ENCODE results near the gene CARD11.
A peak's percentile ranks its signal among the peaks of the same experiment; 100 is the strongest.
"Not testable (repeated sequence)": the region's sequence is repeated elsewhere in the genome, so short reads cannot be mapped to it uniquely, and the experiment has no call there.

The CARD11 gene

DNA sequence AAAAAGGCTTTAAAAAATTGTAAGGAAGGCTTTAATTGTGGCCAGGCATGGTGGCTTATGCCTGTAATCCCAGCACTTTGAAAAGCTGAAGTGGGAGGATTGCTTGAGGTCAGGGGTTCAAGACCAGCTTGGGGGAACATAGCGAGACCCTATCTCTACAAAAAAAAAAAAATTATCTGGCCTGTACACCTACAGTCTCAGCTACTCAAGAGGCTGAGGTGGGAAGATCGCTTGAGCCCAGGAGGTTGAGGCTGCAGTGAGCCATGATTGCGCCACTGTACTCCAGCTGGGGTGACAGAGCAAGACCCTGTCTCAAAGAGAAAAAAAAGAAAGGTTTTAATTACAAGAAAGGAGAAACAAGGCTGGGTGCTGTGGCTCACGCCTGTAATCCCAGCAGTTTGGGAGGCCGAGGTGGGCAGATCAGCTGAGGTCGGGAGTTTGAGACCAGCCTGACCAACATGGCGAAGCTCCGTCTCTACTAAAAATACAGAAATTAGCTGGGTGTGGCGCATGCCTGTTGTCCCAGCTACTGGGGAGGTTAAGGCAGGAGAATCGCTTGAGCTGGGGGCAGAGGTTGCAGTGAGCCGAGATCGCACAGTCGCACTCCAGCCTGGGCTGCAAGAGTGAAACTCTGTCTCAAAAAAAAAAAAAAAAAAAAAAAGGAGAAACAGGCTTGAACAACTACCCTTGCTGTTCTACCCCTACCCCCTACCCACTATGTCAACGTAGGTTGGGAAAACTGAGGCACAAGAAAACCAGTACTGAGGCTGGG is 83.7 kb downstream of the CARD11 start:
- no peak for DNase-seq

DNA sequence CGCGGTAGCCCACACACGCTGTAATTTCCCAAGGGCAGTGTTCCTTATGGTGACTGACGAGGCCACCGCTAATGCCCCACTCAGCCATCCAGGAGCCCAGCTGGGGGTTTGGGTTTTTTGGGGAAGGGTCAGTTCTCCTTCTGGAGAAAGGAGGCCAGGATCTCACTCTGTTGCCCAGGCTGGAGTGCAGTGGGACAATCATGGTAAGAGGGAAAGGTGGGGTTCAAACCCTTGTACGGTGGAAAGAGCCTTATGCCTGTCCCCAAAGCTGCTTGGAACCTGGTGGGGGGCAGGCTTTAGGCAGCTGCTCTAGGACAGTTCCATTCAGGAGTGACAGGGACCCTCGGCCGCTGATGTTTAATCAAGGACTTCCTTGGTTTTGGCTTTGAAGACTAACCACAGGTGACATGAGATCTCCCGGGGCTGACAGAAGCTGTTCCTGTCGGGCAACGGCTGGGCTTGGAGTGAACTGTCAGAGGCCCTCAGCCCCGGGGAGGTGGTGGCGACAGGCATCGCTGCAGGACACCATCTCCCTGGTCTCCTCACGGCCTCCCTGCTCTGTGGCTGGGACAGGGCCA is 84.5 kb downstream of the CARD11 start:
- DNase-seq = no peak

DNA sequence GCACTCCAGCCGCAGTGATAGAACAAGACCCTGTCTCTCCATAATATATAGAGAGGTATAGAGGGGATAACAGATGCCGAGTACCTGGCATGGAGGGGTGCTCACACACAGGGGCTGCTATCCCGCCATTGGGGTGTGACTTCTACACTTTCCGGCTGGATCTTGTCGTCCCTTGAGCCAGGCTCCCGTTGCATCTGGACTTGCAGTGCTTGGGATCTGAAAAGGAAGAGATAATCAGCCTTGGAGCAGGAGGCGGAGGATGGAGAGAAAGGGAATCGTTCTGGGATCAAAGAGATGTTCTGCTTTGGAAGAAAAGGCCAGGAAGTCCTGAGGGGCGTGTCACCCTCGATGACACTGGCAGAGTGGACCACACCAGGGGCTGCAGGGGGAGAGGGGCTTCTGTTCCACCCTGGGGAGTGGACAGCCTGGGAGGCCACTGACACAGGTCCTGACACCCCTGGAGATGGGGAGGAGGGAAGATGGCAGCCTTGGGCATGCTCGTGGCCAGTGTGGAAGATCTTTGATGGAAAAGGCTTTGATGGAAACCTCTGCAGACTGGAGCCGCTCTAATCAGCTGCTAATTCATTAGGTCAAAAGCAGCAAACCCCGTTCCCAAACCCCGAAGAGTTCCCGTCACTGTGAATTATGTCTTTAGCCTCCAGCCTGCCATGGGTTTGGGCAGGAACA is 85.1 kb downstream of the CARD11 start:
- no peak for DNase-seq

DNA sequence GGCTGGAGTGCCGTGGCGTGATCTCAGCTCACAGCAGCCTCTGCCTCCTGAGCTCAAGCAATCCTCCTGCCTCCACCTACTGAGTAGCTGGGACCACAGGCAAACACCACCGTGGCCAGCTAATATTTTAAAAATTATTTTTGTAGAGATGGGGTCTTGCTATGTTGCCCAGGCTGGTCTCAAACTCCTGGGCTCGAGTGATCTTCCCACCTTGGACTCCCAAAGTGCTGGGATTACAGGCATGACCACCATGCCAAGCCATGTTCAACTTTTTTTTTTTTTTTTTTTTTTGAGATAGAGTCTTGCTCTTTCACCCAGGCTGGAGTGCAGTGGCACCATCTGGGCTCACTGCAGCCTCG is 86.3 kb downstream of the CARD11 start:
- DNase-seq = not testable (repeated sequence)

DNA sequence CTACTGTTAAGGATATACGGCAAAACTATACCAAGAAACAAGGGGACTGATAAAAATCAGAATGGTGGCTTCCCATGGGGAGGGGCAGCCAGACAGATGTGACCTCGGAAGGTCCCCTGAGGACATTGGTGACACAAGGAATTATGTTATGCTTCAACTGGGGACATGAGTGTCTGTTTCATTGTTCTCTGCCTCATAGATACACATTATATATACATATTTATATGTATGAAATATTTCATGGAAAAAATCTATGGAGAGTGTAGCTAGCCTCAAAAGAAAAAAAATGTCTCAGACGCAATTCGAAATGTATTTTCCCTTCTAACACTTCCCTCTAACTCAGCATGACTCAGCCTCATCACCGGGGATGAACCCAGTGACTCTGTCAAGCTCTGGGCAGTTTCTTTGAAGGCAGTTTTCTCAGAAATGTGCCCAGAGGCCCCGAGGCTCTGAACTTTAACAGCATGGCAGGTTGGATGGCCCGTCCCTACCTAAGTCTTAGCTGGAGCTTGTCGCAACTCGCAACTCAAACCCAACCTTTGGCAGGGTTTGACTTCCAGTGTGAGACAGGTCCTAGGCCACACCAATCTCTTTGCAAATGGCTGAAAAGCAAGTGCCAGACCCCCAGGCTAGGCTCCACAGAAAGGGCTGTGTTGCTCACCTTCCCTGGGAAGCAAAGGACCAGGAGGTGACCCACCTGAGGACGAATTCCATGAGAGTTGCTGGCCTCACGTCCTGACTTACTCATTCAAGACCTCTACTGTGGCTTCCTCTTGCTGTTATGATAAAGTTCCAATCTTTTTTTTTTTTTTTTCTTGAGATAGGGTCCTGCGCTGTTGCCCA is 86.9 kb downstream of the CARD11 start:
- DNase-seq = no peak

DNA sequence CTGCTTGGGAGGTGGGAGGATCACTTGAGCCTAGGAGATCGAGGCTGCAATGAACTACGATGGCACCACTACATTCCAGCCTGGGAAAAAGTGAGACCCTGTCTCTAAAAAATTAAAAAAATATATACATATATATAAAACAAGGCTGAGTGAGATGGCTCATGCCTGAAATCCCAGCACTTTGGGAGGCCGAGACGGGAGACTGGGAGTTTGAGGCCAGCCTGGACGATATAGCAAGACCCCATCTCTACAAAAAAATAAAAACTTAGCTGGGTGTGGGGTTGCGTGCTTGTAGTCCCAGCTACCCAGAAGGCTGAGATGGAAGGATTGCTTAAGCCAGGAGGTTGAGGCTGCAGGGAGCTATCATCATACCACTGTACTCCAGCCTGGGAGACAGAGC is 87.6 kb downstream of the CARD11 start:
- no peak for DNase-seq

DNA sequence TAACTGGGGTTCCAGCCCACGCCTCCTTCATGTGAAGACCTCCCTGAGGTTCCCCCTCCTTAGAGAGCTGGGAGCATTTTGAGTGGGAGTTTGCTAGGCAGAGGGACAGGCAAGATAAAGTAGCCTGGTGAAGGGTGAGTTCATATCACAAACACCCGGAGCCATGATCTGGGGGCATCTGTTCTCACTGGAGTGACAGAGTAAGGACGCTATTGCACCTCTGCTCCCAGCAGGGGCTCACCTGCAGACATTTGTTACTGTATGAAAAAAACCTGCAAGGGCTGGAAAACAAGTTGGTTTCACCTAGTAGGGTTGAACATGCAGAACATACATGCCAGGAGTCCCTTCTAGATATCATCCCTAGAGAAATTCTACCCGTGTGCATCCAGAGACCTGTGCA is 88.4 kb downstream of the CARD11 start:
- DNase-seq = no peak

DNA sequence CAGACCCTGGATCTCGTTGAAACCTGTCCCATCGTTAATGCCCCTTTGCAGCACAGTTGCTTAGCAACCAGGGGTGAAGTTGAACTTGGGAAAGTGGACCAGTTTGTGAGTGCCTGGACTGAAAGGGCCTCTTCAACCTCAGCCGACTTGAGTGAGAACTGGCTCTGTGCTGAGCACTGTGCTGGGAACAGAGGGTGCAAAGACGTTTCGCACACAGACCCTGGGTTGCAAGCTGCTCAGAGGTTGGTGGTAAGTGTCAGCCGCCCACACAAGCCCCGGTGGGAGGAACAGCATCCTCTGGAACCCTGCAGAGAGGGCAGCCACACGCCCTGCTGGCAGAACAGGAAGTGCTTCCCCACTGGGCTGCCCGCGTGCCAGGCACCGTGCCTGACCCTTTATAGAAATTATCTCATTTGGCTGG is 89.2 kb downstream of the CARD11 start:
- peak in 1 of 4 experiments; percentile 16 for DNase-seq

DNA sequence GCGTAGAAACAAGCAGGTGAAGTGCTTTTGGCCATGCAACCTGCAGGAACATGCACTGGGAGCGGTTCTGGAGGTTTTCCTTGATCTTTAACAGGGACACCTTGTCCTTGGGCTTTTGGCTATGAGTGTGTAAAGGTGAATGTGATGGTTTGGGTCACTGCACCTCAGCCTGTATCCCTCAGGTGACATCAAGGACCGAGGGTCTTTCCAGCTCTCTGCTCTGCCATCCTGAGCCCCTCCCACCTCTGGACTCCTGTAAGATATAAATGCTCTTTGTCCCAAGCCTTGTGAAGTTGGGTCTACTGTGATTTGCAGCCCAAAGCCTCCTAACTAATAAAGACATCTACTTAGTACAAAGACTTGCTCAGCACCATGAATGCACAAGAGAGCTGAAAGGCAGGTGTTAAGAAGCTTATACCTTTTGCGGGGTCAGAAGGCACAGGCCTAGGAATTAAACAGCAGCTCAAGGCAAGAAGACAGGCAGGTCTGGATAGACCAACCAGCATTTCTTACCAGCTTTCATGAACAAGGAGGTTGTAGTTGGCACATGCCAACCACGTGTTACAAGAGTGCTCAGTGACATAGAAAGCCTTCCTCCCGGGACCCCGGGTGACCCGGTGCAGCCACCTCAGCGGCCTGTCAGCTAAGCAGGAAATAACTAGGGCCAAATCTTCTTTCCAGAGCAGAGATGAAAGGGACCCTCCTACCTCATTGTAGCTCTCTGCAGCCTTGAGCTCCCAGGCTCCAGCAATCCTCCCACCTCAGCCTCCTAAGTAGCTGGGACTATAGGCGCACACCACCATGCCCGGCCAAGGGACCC is 89.9 kb downstream of the CARD11 start:
- no peak for DNase-seq

DNA sequence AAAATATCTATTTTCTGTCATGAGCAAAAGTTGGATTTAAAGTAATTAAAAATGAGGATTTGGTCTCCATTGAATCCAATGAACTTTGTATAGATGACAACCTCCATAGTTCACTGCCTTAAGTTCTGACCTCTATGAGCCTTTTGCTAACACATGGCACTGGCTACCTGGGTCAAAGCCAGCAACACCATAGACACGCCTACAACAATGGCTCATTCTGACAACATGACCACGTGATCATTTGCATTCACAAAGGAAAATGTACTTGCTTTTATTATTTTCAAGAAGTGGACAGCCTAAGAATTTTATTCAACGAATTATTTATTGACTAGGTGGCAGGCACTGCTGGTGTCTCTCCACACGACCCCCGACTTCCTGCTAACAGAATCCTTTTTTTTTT is 90.6 kb downstream of the CARD11 start:
- DNase-seq = no peak

DNA sequence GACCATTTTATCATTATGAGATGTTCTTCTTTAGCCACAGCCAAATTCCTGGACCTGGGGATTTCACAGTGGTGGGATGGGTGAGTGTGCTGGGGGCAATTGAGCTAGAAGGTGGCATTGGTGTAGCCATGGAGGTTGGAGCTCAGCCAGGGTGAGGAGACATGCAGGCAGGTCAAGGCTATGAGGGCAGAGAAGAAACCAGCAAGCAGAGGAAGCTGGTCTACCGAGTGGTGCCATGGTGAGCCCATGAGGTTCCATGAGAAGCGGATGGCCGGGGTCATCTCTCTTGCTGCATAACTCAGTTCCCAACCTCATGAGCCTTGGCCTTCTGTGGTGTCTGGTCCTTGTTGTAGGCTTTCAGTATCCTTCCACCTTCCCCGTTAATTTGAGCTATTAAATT is 91.4 kb downstream of the CARD11 start:
- no peak for DNase-seq

DNA sequence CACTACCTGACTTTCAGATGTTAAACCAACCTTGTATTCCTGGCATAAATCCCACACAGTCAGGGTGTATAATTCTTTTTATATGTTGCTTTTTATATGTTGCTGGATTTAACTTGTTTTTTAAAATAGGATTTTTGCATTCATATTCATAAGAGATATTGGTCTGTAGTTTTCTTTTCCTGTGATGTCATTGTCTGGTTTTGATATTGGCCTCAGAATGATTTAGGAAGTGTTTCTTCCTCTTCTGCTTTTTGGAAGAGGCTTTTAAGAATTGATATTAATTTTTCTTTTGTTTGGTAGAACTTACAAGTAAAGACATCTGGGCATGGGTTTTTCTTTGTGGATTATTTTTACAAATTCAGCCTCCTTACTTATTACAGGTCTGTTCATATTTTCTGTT is 93.1 kb downstream of the CARD11 start:
- no peak for DNase-seq

DNA sequence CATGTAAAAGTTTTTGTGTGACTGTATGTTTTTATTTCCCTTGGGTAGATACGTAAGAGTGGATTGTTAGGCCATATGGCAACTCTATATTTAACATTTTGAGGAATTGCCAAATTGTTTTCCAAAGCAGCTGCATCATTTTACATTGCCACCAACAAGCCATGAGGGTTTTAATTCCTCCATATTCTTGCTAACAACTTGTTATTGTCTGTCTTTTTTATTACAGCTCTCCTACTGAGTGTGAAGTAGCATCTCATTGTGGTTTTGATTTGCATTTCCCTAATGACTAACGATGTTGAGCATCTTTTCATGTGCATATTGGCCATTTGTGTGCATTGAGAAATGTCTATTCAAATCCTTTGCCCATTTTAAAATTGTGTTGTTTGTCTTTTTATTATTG is 94.9 kb downstream of the CARD11 start:
- no peak for DNase-seq

DNA sequence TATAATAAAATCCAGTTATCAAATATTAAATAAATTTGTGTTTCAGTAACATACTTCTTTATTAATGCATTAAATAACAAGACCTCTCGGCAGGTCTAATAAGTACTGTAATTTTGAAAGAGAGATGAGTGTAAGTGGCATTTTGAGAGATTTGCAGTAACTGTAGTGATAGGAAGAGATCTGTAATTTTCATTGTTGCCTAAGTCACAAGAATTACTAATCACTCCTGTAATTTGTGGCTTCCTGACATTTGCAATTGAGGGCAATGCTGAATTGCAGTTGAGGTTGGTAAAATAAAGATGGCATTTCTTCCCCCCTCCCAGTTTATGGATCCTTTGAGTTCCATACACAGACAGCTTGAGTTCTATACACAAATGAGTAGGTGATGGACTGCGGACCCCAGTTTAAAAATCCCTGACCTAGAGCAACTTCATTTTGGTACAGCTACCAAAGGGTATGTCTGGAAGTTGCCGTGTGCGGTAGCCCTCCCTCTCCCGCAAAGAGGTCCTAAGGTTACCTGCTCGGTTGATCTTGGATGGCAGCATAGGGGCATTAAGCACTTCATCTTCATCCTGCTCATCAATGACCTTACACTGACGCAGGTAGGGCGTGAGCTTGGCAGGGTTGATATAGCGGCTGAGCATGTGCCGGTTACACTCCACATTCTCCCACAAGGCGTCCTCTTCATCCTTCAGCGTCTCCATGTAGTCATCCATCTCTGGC is 96.4 kb downstream of the CARD11 start:
- no peak for DNase-seq

DNA sequence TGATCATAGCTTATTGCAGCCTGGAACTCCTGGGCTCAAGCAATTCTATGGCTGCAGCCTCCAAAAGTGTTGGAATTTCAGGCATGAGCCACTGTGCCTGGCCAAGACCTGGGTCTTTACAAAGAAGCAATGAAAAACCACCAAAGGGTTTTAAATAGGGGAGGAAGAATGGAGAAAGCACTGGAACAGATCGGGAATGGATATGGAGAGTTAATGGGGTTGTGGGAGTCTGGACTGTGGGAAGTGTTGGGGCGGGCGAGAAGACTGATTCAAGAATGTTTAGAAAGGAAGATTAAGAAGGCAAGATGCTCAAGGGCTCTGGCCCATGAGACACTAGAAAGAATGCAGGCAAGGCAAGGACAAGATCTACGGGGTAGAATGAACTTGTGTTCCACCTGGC is 98.5 kb downstream of the CARD11 start:
- DNase-seq = no peak

DNA sequence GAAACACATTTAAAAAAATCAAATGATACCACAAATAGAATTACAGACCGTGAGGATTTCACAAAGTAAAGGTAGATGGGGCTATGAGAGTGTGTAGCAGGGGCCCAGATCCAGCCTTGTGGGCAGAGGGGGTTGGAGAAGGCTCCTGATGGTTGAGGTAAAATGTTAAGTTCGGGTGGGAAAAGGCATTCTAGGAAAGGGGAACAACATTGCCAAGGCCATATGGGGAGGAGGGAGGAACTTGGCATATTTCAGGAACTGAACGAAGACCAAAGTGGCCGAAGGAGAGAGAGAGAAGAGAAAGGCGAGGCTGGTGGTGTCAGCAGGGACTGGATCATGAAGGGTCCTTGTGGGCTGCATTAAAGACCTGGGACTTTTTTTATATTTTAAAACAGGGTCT is 98.9 kb downstream of the CARD11 start:
- DNase-seq = no peak

DNA sequence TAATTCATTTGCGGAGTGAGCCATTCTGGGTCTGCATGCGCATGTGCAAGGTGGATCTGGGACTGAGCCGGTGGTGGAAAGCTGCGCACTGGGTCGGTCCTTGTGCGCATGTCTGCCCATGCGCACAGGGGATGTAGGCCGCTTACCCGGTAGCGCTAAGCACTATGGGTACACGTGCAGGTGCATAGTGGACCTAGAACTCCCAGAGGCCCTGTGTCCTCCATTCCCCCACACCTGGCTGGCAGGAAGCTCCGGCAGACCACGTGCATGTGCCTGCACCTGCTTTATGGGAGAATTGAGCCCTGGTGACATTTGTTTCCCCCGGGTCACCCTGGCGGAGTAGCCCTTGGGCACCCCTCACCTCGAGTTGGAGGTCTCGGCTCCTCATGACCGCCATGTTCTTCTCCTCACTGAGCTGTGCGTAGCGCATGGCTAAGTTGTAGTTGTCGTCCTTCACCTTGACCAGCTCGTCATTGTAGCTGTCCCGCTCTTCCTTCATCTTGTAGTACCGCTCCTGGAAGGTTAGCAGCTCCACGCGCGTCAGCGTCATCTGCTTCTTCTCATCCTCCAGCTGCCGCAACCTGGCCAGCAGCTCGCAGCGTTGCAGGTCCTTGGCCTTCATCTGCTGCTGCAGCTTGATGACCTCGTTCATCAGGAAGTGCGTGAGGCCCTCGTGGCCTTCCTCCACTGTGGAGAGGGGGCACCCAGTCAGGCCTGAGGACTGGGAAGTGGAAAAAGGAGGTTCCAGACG is 99.6 kb downstream of the CARD11 start:
- no peak for DNase-seq

DNA sequence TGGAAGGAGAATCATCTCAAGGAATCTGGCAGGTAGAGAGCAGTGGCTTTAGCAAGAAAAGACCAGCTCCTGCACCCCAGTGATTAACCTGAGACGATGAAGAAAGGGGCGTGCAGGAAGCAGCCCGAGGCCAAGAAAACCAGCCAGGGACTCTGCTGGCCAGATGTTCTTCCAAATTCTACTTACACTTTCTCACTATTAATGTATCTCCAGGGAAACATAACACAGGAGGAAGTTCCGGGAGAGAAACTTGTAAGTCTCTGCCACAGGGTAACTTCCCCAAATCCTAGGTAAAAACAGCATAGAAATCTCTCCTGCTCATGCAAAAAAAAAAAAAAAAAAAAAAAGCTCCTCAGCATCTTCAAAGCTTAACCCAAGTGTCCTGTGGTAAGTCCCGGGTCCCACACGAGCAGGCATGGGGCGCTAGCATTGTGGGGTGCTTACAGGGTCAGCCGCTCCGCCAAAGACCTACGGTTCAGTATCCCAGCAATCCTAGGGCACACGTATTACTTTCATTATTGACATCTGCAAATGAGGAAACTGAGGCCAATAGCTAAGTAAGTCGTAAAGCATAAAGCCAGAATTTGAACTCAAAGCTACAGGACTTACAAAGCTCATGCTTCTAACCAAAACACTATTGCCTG is 102.3 kb downstream of the CARD11 start:
- DNase-seq = no peak

DNA sequence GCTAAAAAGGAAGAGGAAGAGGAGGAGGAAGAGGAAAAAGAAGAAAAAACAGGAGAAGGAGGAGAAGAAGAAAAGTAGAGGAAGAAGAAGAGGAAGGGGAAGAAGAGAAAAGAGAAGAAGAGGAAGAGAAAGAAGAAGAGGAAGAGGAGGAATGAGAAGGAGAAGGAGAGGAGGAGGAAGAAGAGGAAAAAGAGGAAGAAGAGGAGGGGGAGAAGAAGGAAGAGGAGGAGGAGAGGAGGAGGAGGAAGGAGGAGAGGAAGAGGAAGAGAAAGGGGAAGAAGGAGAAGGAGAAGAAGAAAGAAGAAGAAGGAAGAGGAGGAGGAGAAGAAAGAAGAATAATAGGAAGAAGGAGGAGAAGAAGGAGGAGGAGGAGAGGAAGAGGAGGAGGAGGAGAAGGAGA is 103.2 kb downstream of the CARD11 start:
- no peak for DNase-seq

DNA sequence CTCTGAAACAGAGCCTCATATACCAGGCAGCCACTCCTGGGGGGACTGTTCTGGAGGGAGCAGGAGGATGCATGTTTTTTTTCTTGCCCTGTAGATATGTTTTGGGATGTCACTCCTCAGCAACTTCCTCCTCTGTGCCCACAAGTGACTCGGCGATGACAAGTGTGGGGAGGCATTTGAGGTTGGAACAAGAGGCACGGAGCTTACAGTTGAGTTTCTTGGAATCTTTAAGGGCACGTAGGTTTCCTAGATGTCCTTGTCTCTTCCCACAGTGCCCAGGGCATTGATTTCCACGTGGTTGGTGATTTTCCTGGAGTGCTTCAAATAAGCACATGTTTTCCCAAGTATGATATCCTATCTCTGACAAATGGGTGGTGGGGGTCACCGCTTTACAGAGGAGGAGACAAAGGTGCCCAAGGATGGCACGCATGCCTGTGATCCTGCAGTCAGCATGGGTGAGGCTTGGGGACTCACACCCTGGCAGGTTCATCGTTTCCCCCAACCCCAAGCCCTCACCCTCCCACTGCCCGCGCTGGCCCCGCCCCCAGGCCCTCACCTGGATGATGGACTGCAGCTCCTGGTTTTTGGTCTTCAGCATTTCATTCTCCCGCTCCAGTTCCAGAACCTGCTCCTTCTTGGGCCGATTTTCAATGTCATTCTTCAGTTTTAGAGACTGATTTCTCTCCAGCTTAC is 104.3 kb downstream of the CARD11 start:
- no peak for DNase-seq

Measured in activated naive CD4-positive, alpha-beta T cell (primary cell).